ENCODE measurements around the gene TVP23A. TPM values are rescaled to one million over a fixed set of nuclear protein-coding genes. Genes with fewer than 3 reads are reported as not detected.

The TVP23A gene
- total RNA-seq, 1 experiment from 2014 or later = 3.1 TPM

- Histone ChIP-seq H3K9ac (ENCODE audit: extremely low read depth, insufficient read length, low read length) (no peak overlapping the region), H2BK15ac (ENCODE audit: low read depth, low read length) (no peak overlapping the region)
- no peaks in the 10 kb centered on the region for H3K36me3 Mint-ChIP-seq (ENCODE audit: insufficient read depth in 1 of 3, low read depth in 3 of 3)
These were observed 15.5 kb upstream of the TVP23A start for GRCh38 chr16:10834130-10834529.

More at GRCh38 chr16:10834130-10834529, 15.5 kb upstream of the TVP23A start:
- Histone ChIP-seq H3K14ac (ENCODE audit: insufficient read depth, low read length) (no peak overlapping the region), H3K4ac (ENCODE audit: low read depth, low read length) (no peak overlapping the region), H3K23ac (ENCODE audit: insufficient read length, low read depth, low read length) (no peak overlapping the region), H2AFZ (ENCODE audit: low read length) (no peak overlapping the region), H4K91ac (ENCODE audit: insufficient read length, low read depth, low read length) (no peak overlapping the region), H2BK5ac (ENCODE audit: insufficient read length, low read length) (no peak overlapping the region), H3K27ac (ENCODE audit: insufficient read length, low read depth, low read length) (no peak overlapping the region), H2BK120ac (ENCODE audit: low read depth, low read length, poor library complexity, severe bottlenecking) (no peak overlapping the region), H4K8ac (replicated peaks; ENCODE audit: insufficient read length, low read depth, low read length) (no peak overlapping the region), H3K9me3 (ENCODE audit: control insufficient read depth, low read depth, low read length) (no peaks in the 10 kb centered on the region), H3K56ac (ENCODE audit: insufficient read length, low read depth, low read length) (no peak overlapping the region), H3T11ph (ENCODE audit: low read length) (no peak overlapping the region), H3K79me2 (ENCODE audit: insufficient read depth, low read length) (no peaks in the 10 kb centered on the region), H3K4me2 (ENCODE audit: insufficient read depth, insufficient read length, low read length) (no peak overlapping the region), H4K5ac (ENCODE audit: insufficient read length, low read depth, low read length) (no peak overlapping the region), H2BK12ac (ENCODE audit: insufficient read length, low read depth, low read length) (no peak overlapping the region), H3K23me2 (ENCODE audit: insufficient read length, low read depth, low read length, poor library complexity, severe bottlenecking) (peaks cover 3% of the 10 kb centered on the region), H3K79me1 (ENCODE audit: insufficient read depth, low read depth, low read length, poor library complexity, severe bottlenecking) (no peaks in the 10 kb centered on the region), H2BK20ac (ENCODE audit: low read depth, low read length, poor library complexity, severe bottlenecking) (no peak overlapping the region), H4K20me1 (ENCODE audit: control insufficient read depth, insufficient read depth, insufficient read length) (no peaks in the 10 kb centered on the region), H3K18ac (ENCODE audit: insufficient read length, low read depth, low read length) (no peak overlapping the region), H3K4me1 (ENCODE audit: insufficient read depth, low read length) (no peaks in the 10 kb centered on the region), H3K27me3 (ENCODE audit: insufficient read depth, low read length) (no peaks in the 10 kb centered on the region), H2AK5ac (ENCODE audit: insufficient read length, low read length) (no peak overlapping the region)
- Mint-ChIP-seq H3K4me1 (peaks cover 4% of the 10 kb centered on the region in 2 experiments), H3K4me3 (no peak overlapping the region), H3K27me3 (ENCODE audit: low read depth) (peaks cover 10% of the 10 kb centered on the region), H3K27ac (no peak overlapping the region; a peak in 1 of 7 replicates), H3K9me3 (peaks cover 0 to 3% of the 10 kb centered on the region in 2 experiments; a peak in 1 of 5 replicates)
- no peak for DNase-seq
- TF ChIP-seq CTCF (conservative IDR thresholded peaks at IDR 0.05) = no peak
- WGBS (ENCODE audit: extremely low coverage, insufficient read length, low lambda C conversion rate) = no CpG with 5 or more reads among the region's 10 CpGs
